ENCODE measurements around the gene LPIN3. TPM values are rescaled to one million over a fixed set of nuclear protein-coding genes. Genes with fewer than 3 reads are reported as not detected.

The LPIN3 gene
- polyA plus RNA-seq, 2 donors, result 26.4 to 84.1 TPM

DNA sequence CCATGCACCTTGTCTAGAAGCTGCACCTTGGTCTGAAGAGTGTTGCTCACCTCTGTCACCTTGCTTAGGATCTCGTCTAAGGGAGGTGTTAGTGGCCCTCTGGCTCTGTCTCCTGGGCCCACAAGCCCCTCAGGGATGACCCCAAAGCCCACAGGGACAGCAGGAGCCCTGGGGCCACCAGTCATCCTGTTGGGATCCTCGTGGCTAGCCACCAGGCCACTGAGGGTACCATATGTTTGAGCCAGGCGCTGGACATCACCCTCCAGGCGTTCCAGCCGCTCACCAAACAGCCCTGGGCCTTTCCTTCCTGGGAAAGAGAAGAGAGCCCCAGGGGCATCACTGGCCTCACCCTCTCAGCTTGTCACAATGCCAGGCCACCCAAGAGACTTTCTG is 22.1 kb downstream of the LPIN3 start:
- Histone ChIP-seq H3K9me3 (ENCODE audit: control insufficient read depth in 2 of 2, insufficient read depth in 1 of 2, low read depth in 1 of 2, low read length in 1 of 2) (peaks cover 0 to 2% of the 10 kb centered on the region in 2 donors), H3K4me1 (ENCODE audit: control insufficient read depth in 2 of 2, insufficient read depth in 2 of 2, low read length in 1 of 2) (peaks cover 3 to 7% of the 10 kb centered on the region in 2 donors), H3K27ac (ENCODE audit: low read depth in 2 of 2, low read length in 1 of 2) (no peak overlapping the region), H3K4me3 (ENCODE audit: low read depth in 1 of 2, low read length in 2 of 2) (no peak overlapping the region), H3K27me3 (ENCODE audit: control insufficient read depth in 1 of 2, insufficient read depth in 2 of 2, low read length in 2 of 2) (peaks cover 0 to 18% of the 10 kb centered on the region in 2 donors), H3K36me3 (ENCODE audit: control insufficient read depth in 2 of 2, insufficient read depth in 2 of 2, low read length in 1 of 2) (peaks cover 0 to 16% of the 10 kb centered on the region in 2 donors)
- 73 to 79% methylated on average over 5 of the region's 5 CpGs for WGBS, 2 donors

DNA sequence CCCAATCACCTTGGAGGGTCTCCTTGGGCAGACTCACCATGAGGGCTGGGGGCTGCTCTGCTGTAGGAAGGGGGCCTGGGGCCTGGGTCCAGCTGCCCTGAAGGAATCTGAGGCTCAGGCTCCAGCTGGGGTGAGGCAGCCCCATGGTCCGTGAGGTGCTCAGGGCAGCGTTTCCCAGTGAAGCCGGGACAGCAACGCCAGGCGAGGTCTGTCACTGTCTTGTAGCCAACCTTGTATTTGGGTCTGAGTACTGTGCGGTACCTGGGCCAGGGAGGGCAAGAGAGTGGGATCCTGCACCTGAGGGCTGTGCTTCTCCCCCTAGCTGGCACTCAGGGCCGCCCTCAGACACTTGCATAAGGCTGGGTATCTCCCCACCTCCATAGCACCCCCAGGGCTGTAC is 23.0 kb downstream of the LPIN3 start:
- peaks cover 3 to 7% of the 10 kb centered on the region in 2 donors for H3K4me1 ChIP-seq (ENCODE audit: control insufficient read depth in 2 of 2, insufficient read depth in 2 of 2, low read length in 1 of 2)
- WGBS, 2 donors, result 90% methylated on average over 7 of the region's 7 CpGs
- peaks cover 0 to 2% of the 10 kb centered on the region in 2 donors for H3K9me3 ChIP-seq (ENCODE audit: control insufficient read depth in 2 of 2, insufficient read depth in 1 of 2, low read depth in 1 of 2, low read length in 1 of 2)
- peaks cover 0 to 18% of the 10 kb centered on the region in 2 donors for H3K27me3 ChIP-seq (ENCODE audit: control insufficient read depth in 1 of 2, insufficient read depth in 2 of 2, low read length in 2 of 2)
- H3K27ac ChIP-seq (ENCODE audit: low read depth in 2 of 2, low read length in 1 of 2), result no peak overlapping the region
- H3K36me3 ChIP-seq (ENCODE audit: control insufficient read depth in 2 of 2, insufficient read depth in 2 of 2, low read length in 1 of 2), result peaks cover 0 to 8% of the 10 kb centered on the region in 2 donors
- H3K4me3 ChIP-seq (ENCODE audit: low read depth in 1 of 2, low read length in 2 of 2), result no peak overlapping the region

DNA sequence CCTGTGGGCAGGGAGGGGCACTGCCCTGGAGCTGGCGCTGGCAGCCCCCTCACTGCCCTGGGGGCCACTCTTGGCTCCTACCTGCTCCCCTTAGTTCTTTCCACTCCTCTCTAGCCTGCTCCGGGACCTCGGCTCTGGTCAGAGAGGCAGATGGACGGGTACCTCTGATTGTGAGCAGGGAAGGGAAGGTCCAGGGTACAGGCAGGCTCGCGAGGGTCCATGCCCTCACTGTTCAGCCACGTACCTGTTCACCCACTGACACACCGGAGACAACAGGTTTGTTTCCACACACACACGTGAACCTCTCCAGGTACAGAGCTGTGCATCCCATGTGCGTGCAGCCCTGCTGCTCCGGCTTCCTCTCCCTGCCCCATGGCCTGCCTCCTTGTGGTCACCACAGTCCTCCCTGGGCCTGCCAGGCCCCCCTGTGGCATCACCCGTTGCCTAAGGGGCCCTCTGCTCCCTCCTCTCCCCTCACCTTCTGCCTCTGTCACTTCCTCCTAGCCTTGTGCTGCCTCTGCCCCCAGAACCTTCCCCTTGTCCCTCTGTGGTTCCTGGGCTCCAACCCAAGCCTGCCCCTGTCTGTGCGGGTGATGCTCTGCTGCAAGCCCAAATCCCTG is 23.7 kb downstream of the LPIN3 start:
- H3K36me3 ChIP-seq (ENCODE audit: control insufficient read depth in 2 of 2, insufficient read depth in 2 of 2, low read length in 1 of 2), result peaks cover 0 to 6% of the 10 kb centered on the region in 2 donors
- WGBS, 2 donors, result 84 to 87% methylated on average over 12 to 13 of the region's 13 CpGs
- H3K4me1 ChIP-seq (ENCODE audit: control insufficient read depth in 2 of 2, insufficient read depth in 2 of 2, low read length in 1 of 2), result peaks cover 3 to 7% of the 10 kb centered on the region in 2 donors
- H3K9me3 ChIP-seq (ENCODE audit: control insufficient read depth in 2 of 2, insufficient read depth in 1 of 2, low read depth in 1 of 2, low read length in 1 of 2), result peaks cover 0 to 2% of the 10 kb centered on the region in 2 donors
- H3K27ac ChIP-seq (ENCODE audit: low read depth in 2 of 2, low read length in 1 of 2), result no peak overlapping the region
- peaks cover 0 to 18% of the 10 kb centered on the region in 2 donors for H3K27me3 ChIP-seq (ENCODE audit: control insufficient read depth in 1 of 2, insufficient read depth in 2 of 2, low read length in 2 of 2)
- H3K4me3 ChIP-seq (ENCODE audit: low read depth in 1 of 2, low read length in 2 of 2), result no peak overlapping the region

DNA sequence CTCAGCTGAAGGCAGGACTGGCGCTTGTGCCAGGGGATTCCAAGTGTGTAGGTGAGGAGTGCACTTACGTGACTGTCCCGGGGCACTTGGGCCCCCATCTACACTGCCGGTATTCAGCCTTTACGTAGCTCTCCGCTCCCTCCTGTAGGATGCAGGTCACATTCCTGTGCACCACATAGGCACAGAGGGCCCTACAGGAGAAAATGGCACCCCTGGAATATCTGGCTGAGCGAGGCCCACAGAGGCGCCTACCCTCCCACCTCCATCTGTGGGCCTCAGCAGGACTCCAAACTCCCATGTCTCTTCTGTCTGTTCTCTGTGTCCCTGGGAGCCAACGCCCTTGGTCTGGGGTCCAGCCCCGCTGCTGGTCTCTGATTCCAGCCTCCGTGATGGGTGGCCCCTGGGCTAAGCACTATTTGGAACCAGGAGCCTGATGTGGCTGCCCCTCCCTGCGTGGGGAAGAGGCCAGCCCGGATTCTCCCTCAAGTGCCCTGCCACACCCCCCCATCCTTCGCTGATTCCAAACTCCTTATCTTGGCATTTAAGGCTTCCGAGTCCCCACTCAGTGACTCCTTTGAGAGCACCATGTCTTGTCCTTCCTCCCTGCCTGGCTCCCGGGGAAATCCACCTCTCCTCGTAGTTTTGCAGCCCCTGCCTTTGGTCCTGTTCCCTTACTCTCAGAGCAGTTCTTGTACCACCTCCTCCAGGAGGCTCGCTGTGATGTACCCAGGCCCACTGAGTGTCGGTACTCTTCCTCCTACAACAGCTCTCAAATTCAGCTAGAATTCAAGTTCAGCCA is 24.5 kb downstream of the LPIN3 start:
- 85 to 90% methylated on average over 19 of the region's 19 CpGs for WGBS, 2 donors
- H3K27ac ChIP-seq (ENCODE audit: low read depth in 2 of 2, low read length in 1 of 2), result no peak overlapping the region
- peaks cover 0 to 18% of the 10 kb centered on the region in 2 donors for H3K27me3 ChIP-seq (ENCODE audit: control insufficient read depth in 1 of 2, insufficient read depth in 2 of 2, low read length in 2 of 2)
- H3K9me3 ChIP-seq (ENCODE audit: control insufficient read depth in 2 of 2, insufficient read depth in 1 of 2, low read depth in 1 of 2, low read length in 1 of 2), result peaks cover 0 to 2% of the 10 kb centered on the region in 2 donors
- H3K36me3 ChIP-seq (ENCODE audit: control insufficient read depth in 2 of 2, insufficient read depth in 2 of 2, low read length in 1 of 2), result peaks cover 0 to under 1% of the 10 kb centered on the region in 2 donors
- H3K4me3 ChIP-seq (ENCODE audit: low read depth in 1 of 2, low read length in 2 of 2), result no peak overlapping the region
- H3K4me1 ChIP-seq (ENCODE audit: control insufficient read depth in 2 of 2, insufficient read depth in 2 of 2, low read length in 1 of 2), result peaks cover 3 to 7% of the 10 kb centered on the region in 2 donors

DNA sequence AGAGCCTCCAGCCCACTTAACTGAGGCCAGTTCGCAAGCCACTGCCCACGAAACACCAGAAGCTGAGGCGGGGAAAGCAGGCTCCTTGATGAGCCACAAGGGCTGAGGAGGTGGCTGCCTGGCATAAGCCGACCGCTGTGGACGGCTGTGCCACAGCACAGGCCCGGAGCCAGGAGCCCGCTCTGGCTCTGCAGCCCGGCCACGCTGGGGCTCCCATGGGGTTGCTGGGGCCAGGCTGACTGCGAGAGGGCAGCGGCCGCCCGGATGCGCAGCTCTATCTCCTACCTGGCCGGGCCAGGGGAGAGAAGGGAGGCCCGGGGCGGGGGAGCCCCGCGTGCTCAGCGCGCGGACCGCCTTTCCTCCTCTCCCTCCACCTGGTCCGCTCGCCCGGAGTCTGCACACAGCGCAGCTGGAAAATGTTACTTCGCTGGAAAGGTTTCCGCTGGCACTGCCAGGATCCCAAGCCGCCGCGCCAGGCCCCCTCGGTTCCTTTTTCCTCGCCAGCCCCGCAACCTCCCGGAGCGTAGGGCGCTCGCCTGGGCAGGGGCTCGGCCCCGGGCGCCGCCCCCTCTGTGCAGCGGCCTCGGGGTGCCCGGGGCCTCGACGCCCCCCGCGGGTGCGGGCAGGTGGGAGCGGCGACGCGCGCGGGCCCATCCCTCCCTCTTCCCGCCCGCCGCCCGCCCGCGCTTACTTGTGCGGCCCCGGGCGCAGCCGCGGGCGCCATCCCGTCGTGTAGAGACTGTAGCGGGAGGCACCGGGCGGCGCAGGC is 25.3 kb downstream of the LPIN3 start:
- 4 to 8% methylated on average over 38 to 76 of the region's 76 CpGs for WGBS, 2 donors
- Histone ChIP-seq H3K4me1 (ENCODE audit: control insufficient read depth in 2 of 2, insufficient read depth in 2 of 2, low read length in 1 of 2) (peaks cover 3 to 7% of the 10 kb centered on the region in 2 donors), H3K36me3 (ENCODE audit: control insufficient read depth in 2 of 2, insufficient read depth in 2 of 2, low read length in 1 of 2) (no peaks in the 10 kb centered on the region), H3K4me3 (ENCODE audit: low read depth in 1 of 2, low read length in 2 of 2) (peak overlapping the region; percentile 19 to 50), H3K27me3 (ENCODE audit: control insufficient read depth in 1 of 2, insufficient read depth in 2 of 2, low read length in 2 of 2) (peaks cover 0 to 18% of the 10 kb centered on the region in 2 donors), H3K27ac (ENCODE audit: low read depth in 2 of 2, low read length in 1 of 2) (no peak overlapping the region), H3K9me3 (ENCODE audit: control insufficient read depth in 2 of 2, insufficient read depth in 1 of 2, low read depth in 1 of 2, low read length in 1 of 2) (peaks cover 0 to 2% of the 10 kb centered on the region in 2 donors)

DNA sequence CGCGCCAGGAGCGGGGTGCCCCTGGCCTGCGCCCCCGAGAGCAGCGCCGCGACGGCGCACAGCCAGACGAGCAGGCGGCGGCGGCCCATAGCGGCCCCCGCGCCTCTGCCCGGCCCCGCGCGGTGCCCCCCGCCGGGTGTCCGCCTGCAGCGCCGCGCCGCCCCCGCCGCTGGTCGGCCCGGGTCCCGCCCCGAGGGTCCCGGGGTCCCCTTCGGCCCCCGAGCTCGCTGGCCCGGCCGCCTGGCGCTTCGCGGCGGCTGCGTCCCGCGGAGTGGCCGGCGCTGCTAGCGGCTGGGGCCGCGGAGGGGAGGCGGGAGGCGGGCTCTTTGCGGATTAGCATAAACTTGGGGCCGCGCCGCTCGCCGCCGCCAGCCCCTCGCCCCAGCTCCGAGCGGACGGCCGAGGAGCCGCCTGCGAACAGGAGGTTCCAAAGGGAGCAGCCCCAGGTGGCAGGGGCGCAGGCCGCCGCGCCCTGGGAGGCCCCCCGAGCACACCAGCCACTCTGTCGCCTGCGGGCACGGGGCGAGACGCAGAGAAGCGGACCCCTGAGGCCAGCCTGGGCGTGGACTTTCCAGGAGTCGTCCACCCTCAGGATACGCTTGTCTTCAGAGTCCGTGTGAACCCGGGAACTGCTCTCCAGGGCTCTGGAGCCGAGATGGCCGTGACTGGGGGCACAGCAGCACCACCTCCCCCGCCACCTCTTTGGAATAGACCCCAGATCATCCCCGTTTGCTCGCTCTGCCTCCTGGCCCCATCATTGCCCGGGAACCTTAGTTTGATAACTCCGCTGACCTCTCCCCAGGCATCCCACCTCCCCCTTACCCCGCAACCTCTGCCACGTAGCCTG is 26.1 kb downstream of the LPIN3 start, which contains the start of gene EMILIN3:
EMILIN3 (minus strand) TSS at position 273 of the 847 bp plus-strand sequence; CDS start at position 89, 184 bp downstream.
- Histone ChIP-seq H3K27me3 (ENCODE audit: control insufficient read depth in 1 of 2, insufficient read depth in 2 of 2, low read length in 2 of 2) (peaks cover 0 to 18% of the 10 kb centered on the region in 2 donors), H3K4me3 (ENCODE audit: low read depth in 1 of 2, low read length in 2 of 2) (peak within 1 kb of the TSS; percentile 19 to 50), H3K9me3 (ENCODE audit: control insufficient read depth in 2 of 2, insufficient read depth in 1 of 2, low read depth in 1 of 2, low read length in 1 of 2) (peaks cover 0 to 4% of the 10 kb centered on the region in 2 donors), H3K4me1 (ENCODE audit: control insufficient read depth in 2 of 2, insufficient read depth in 2 of 2, low read length in 1 of 2) (peaks cover 3 to 7% of the 10 kb centered on the region in 2 donors), H3K27ac (ENCODE audit: low read depth in 2 of 2, low read length in 1 of 2) (no peak within 1 kb of the TSS), H3K36me3 (ENCODE audit: control insufficient read depth in 2 of 2, insufficient read depth in 2 of 2, low read length in 1 of 2) (no peaks in the 10 kb centered on the region)
- WGBS, 2 donors, result 8 to 11% methylated on average over 64 to 93 of the region's 93 CpGs

DNA sequence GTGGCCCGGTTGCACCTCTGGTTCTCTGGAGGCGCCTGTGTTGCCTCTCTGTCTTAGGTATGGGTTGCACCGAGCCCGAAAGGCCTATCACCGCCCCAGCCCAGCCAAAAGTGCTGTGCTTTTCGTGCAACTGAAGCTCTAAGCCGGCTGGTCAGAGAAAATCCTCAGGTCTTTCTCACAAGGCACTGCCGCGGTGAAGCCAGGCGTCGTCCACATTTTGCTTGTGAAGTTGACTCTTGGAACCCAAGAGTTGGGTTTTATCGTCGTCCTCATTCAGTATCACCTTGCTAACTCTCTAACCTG is 26.7 kb downstream of the LPIN3 start:
- 65 to 79% methylated on average over 13 of the region's 13 CpGs for WGBS, 2 donors
- Histone ChIP-seq H3K4me3 (ENCODE audit: low read depth in 1 of 2, low read length in 2 of 2) (no peak overlapping the region), H3K9me3 (ENCODE audit: control insufficient read depth in 2 of 2, insufficient read depth in 1 of 2, low read depth in 1 of 2, low read length in 1 of 2) (peaks cover 0 to 4% of the 10 kb centered on the region in 2 donors), H3K27me3 (ENCODE audit: control insufficient read depth in 1 of 2, insufficient read depth in 2 of 2, low read length in 2 of 2) (peaks cover 0 to 18% of the 10 kb centered on the region in 2 donors), H3K27ac (ENCODE audit: low read depth in 2 of 2, low read length in 1 of 2) (no peak overlapping the region), H3K36me3 (ENCODE audit: control insufficient read depth in 2 of 2, insufficient read depth in 2 of 2, low read length in 1 of 2) (no peaks in the 10 kb centered on the region), H3K4me1 (ENCODE audit: control insufficient read depth in 2 of 2, insufficient read depth in 2 of 2, low read length in 1 of 2) (peaks cover 3 to 7% of the 10 kb centered on the region in 2 donors)

DNA sequence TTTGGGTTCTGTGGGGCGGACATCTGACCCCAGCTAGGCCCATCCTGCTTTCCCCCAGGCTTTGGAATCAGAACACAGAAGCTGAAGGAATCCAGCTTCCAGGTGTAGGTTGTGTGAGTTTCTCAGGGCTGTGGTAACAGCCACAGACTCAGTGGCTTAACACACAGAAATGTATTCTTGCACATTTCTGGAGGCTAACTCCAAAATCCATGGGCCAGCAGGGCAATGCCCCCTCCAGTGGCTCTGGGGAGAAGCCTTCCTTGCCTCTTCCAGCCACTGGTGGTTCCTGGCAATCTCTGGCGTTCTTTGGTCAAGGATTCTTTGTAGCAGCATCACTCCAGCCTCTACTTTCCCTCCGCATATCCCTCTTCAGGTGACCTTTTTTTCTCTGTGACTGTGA is 27.3 kb downstream of the LPIN3 start:
- no peak overlapping the region for H3K27ac ChIP-seq (ENCODE audit: low read depth in 2 of 2, low read length in 1 of 2)
- peaks cover 0 to 4% of the 10 kb centered on the region in 2 donors for H3K9me3 ChIP-seq (ENCODE audit: control insufficient read depth in 2 of 2, insufficient read depth in 1 of 2, low read depth in 1 of 2, low read length in 1 of 2)
- WGBS, 2 donors, result 90 to 93% methylated on average over 3 of the region's 3 CpGs
- peaks cover 3 to 7% of the 10 kb centered on the region in 2 donors for H3K4me1 ChIP-seq (ENCODE audit: control insufficient read depth in 2 of 2, insufficient read depth in 2 of 2, low read length in 1 of 2)
- peaks cover 0 to 18% of the 10 kb centered on the region in 2 donors for H3K27me3 ChIP-seq (ENCODE audit: control insufficient read depth in 1 of 2, insufficient read depth in 2 of 2, low read length in 2 of 2)
- H3K36me3 ChIP-seq (ENCODE audit: control insufficient read depth in 2 of 2, insufficient read depth in 2 of 2, low read length in 1 of 2), result no peaks in the 10 kb centered on the region
- no peak overlapping the region for H3K4me3 ChIP-seq (ENCODE audit: low read depth in 1 of 2, low read length in 2 of 2)

Data from esophagus (tissue), 2 donors.